GM23248 (cell line): ENCODE data around the gene RICTOR.

Source experiments
- EZH2 ChIP-seq: fragments of 200-600 bp; sonication (generic); IDR thresholded peaks from 2 replicates; pipeline ENCODE4 v1.6.1; 2018; ENCODE audit warnings: antibody characterized with exemption, mild to moderate bottlenecking; ENCODE audit not compliant: insufficient read depth, poor library complexity, severe bottlenecking
- EZH2phosphoT487 ChIP-seq: fragments of 200-600 bp; sonication (generic); IDR thresholded peaks from 2 replicates; pipeline ENCODE4 v1.6.1; 2018; ENCODE audit warnings: antibody characterized with exemption, moderate library complexity, mild to moderate bottlenecking, low read depth; ENCODE audit not compliant: insufficient read depth

DNA sequence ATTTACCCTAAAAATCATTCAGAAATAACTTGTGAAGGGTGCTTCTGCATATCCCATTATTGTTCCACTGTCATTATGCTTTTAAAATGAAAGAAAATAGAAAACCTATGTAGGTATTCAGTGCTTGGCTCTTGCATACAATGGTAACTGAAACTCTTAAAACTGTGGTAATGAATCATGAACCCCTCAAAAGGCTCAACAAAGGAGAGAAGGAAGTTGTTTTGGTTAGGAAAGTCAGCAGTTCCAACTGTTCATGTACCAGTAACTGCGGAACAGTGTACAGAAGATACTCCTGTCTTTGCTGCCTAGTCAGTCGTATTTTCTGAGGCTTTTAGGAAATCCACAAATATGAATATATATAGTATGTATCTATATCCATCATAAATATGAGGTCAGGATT lies 132.3 kb downstream of the RICTOR start:
- TF ChIP-seq EZH2 (no peak), EZH2phosphoT487 (no peak)
